ENCODE data around the gene TRPM7.

The TRPM7 gene

DNA sequence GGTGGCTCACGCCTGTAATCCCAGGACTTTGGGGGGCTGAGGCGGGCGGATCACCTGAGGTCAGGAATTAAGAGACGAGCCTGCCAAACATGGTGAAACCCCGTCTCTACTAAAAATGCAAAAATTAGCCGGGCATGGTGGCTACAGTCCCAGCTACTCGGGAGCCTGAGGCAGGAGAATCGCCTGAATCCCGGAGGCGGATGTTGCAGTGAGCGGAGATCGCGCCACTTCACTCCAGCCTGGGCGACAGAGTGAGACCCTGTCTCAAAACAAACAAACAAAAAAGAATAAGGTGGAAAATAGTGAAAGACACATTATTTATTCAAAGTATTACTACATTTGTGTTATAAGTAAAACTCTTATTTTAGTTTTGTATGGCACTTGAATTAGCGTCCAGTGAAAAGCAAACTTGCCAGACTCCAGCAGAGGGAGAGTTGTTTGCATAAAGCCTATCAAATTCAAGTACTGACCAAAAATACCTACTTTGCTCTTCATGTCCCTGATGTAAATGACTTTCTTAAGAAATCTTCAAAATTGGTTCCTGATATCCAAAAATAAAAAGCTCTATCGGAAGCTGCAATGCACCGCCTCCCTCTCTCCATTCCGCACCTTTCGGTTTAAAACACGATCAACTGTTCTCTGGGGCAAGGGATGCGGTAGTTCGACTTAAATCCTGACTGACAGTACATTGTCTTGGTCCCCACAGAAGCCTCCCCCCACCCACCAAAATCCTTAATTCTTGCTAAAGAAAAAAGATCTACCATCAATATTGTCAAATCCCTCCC, 1.2 kb downstream of the TRPM7 start:
- H3K4me3 ChIP-seq (ENCODE audit: low read length): peak overlapping the region; percentile 86
- no peaks in the 10 kb centered on the region for H3K9me2 ChIP-seq (replicated peaks; ENCODE audit: control insufficient read depth, low read length)
- no peaks in the 10 kb centered on the region; the same call in 1 of the 2 replicates for H3F3A ChIP-seq (ENCODE audit: control insufficient read depth, insufficient read depth)
- no peaks in the 10 kb centered on the region for H3K27me3 ChIP-seq (ENCODE audit: control insufficient read depth, low read length)
- TF ChIP-seq CTCF (IDR thresholded peaks at IDR 0.05; ENCODE audit: low read depth, low read length, poor library complexity, severe bottlenecking): no peak
- TF ChIP-seq EZH2phosphoT487 (IDR thresholded peaks at IDR 0.05; ENCODE audit: borderline replicate concordance, low read length): no peak
- H3K27ac ChIP-seq (ENCODE audit: low read depth, low read length): peak overlapping the region; percentile 78
- H3K4me2 ChIP-seq (ENCODE audit: low read length): peak overlapping the region; percentile 76
- H3K4me1 ChIP-seq (ENCODE audit: control insufficient read depth, low read length): peaks cover 46% of the 10 kb centered on the region
- H3K79me2 ChIP-seq (ENCODE audit: control insufficient read depth, low read length): peaks cover 74% of the 10 kb centered on the region
- H3K36me3 ChIP-seq (ENCODE audit: control insufficient read depth, low read length): peaks cover 51% of the 10 kb centered on the region
- no peaks in the 10 kb centered on the region for H3K9me3 ChIP-seq (ENCODE audit: control insufficient read depth, insufficient read depth, low read length)
- peaks cover 27% of the 10 kb centered on the region for H4K20me1 ChIP-seq (ENCODE audit: control insufficient read depth, insufficient read depth, low read depth, low read length)

DNA sequence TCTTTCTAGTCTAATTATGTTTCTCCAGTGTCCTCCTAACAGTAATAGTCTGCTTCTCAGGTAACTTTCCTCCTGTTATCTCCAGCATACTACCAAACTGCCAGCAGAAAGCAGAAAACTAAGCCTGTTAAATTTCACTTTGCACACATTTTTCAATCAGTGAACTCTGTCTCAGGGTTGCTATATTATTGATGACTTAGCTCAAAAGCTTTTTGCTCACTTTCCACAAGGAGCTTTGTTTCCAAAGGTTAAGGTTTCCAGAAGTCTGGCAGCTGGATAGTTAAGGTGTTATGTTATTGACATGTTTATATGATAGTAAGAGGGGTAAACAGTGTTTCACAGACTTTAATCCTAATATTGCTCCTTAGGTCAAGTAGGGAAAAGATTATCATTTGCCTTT, 5.1 kb downstream of the TRPM7 start:
- H3K4me1 ChIP-seq (ENCODE audit: control insufficient read depth, low read length): peaks cover 41% of the 10 kb centered on the region
- peaks cover 30% of the 10 kb centered on the region for H4K20me1 ChIP-seq (ENCODE audit: control insufficient read depth, insufficient read depth, low read depth, low read length)
- H3K4me3 ChIP-seq (ENCODE audit: low read length): no peak overlapping the region; the same call in 1 of the 2 replicates
- TF ChIP-seq EZH2phosphoT487 (IDR thresholded peaks at IDR 0.05; ENCODE audit: borderline replicate concordance, low read length) (no peak), CTCF (IDR thresholded peaks at IDR 0.05; ENCODE audit: low read depth, low read length, poor library complexity, severe bottlenecking) (no peak)
- no peaks in the 10 kb centered on the region for H3K9me2 ChIP-seq (replicated peaks; ENCODE audit: control insufficient read depth, low read length)
- no peaks in the 10 kb centered on the region for H3K27me3 ChIP-seq (ENCODE audit: control insufficient read depth, low read length)
- peaks cover 61% of the 10 kb centered on the region for H3K36me3 ChIP-seq (ENCODE audit: control insufficient read depth, low read length)
- H3K79me2 ChIP-seq (ENCODE audit: control insufficient read depth, low read length): peaks cover 100% of the 10 kb centered on the region
- H3K4me2 ChIP-seq (ENCODE audit: low read length): peak overlapping the region; percentile 16
- H3K27ac ChIP-seq (ENCODE audit: low read depth, low read length): no peak overlapping the region
- H3F3A ChIP-seq (ENCODE audit: control insufficient read depth, insufficient read depth): no peaks in the 10 kb centered on the region
- no peaks in the 10 kb centered on the region for H3K9me3 ChIP-seq (ENCODE audit: control insufficient read depth, insufficient read depth, low read length)

- H3K4me3 ChIP-seq (ENCODE audit: low read length): no peak overlapping the region
- peaks cover 53% of the 10 kb centered on the region for H3K36me3 ChIP-seq (ENCODE audit: control insufficient read depth, low read length)
- H3K79me2 ChIP-seq (ENCODE audit: control insufficient read depth, low read length): peaks cover 98% of the 10 kb centered on the region
- peaks cover 30% of the 10 kb centered on the region for H3K4me1 ChIP-seq (ENCODE audit: control insufficient read depth, low read length)
- H3K4me2 ChIP-seq (ENCODE audit: low read length): peak overlapping the region; percentile 13; the same call in 1 of the 2 replicates
- H3K27me3 ChIP-seq (ENCODE audit: control insufficient read depth, low read length): no peaks in the 10 kb centered on the region
- no peak for TF ChIP-seq CTCF (IDR thresholded peaks at IDR 0.05; ENCODE audit: low read depth, low read length, poor library complexity, severe bottlenecking)
- TF ChIP-seq EZH2phosphoT487 (IDR thresholded peaks at IDR 0.05; ENCODE audit: borderline replicate concordance, low read length): no peak
- peaks cover 24% of the 10 kb centered on the region for H4K20me1 ChIP-seq (ENCODE audit: control insufficient read depth, insufficient read depth, low read depth, low read length)
- H3F3A ChIP-seq (ENCODE audit: control insufficient read depth, insufficient read depth): peaks cover 2% of the 10 kb centered on the region; the same call in 1 of the 2 replicates
- no peaks in the 10 kb centered on the region for H3K9me2 ChIP-seq (replicated peaks; ENCODE audit: control insufficient read depth, low read length)
- no peaks in the 10 kb centered on the region for H3K9me3 ChIP-seq (ENCODE audit: control insufficient read depth, insufficient read depth, low read length)
- H3K27ac ChIP-seq (ENCODE audit: low read depth, low read length): no peak overlapping the region
Measured at GRCh38 chr15:50676799-50677483, 9.7 kb downstream of the TRPM7 start.
